ENCODE data around the gene SMAD1.

The SMAD1 gene

GRCh38 chr4:145497199-145498149 lies 15.8 kb downstream of the SMAD1 start:
- TF ChIP-seq, protein P1, sequence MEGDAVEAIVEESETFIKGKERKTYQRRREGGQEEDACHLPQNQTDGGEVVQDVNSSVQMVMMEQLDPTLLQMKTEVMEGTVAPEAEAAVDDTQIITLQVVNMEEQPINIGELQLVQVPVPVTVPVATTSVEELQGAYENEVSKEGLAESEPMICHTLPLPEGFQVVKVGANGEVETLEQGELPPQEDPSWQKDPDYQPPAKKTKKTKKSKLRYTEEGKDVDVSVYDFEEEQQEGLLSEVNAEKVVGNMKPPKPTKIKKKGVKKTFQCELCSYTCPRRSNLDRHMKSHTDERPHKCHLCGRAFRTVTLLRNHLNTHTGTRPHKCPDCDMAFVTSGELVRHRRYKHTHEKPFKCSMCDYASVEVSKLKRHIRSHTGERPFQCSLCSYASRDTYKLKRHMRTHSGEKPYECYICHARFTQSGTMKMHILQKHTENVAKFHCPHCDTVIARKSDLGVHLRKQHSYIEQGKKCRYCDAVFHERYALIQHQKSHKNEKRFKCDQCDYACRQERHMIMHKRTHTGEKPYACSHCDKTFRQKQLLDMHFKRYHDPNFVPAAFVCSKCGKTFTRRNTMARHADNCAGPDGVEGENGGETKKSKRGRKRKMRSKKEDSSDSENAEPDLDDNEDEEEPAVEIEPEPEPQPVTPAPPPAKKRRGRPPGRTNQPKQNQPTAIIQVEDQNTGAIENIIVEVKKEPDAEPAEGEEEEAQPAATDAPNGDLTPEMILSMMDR (IDR thresholded peaks at IDR 0.05) = no peak

- TF ChIP-seq, protein P1 (IDR thresholded peaks at IDR 0.05) = no peak
These were observed 16.8 kb downstream of the SMAD1 start for GRCh38 chr4:145498430-145498829.

DNA sequence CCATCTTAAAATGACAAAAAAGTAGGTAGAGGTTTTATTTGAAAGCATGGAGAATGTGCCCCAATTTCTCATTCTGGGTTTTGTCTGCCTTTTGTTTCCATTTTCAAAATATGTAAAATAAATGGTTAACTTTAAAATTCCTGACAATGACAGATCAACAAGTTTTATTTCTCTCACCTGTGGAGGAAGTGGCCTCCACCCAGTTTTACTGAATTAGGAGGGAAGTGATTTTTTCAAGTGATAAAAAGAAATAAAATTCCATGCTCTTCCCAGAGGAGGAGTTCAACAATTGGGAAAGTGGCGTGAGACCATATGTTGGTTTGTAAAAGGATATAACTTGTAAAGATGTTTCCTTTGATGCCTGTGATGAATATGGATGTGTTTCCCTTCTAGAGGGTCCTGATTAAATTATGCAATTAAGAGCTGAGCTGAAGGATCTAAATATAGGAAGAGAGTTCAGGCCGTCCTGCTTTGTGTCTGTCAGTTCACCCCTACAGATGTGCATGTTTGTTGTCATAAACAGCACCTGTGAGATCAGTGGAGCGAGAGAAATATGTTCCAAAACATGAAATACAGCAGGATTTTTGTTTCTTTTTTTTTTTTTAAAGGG lies 19.5 kb downstream of the SMAD1 start:
- TF ChIP-seq, protein P1 (IDR thresholded peaks at IDR 0.05) = no peak

DNA sequence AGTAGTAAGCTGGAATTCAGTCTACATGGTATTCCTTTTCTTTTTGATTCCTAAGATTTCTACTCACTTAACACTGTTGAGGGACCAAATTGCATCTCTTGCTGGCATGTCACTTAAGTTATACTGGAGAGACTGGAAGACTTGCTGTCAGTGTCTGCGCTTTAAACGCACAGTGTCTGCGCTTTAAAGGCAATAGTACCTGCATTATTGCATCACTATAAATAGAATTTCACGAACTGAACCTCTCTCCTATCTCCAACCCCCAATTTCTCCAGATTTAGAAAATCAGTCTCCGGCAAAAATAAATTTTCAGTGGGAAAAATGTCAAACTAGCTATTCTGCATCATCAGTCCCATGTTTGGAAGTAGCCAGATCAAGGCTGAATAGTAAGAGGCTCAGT lies 21.2 kb downstream of the SMAD1 start:
- TF ChIP-seq, protein P1 (IDR thresholded peaks at IDR 0.05) = no peak

GRCh38 chr4:145503486-145504072 lies 21.9 kb downstream of the SMAD1 start:
- TF ChIP-seq, protein P1 (IDR thresholded peaks at IDR 0.05) = no peak

- TF ChIP-seq, protein P1 (IDR thresholded peaks at IDR 0.05) = no peak
These were observed 24.3 kb downstream of the SMAD1 start for GRCh38 chr4:145505995-145506394.

DNA sequence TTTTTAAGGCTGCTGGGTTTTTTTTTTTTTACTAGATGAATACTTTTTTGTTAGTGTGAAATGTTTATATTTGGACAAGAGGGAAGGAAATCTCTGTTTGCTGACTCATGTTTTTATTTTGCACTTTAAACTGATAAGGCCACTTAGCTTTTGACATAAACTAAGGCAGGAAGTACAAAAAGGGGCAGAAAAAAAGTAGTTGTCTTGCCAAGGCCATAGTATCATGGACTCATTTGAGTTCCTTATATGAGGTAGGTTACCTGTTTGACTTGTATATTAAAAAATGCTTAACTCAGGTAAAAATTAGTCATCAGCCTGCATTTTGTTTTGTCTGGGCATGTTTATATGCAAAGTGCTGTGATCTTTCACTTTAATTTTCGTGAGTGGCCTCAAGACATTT lies 26.0 kb downstream of the SMAD1 start:
- TF ChIP-seq, protein P1 (IDR thresholded peaks at IDR 0.05) = no peak

All from LNCAP (cell line).